ENCODE measurements around the gene CEP70.

DNA sequence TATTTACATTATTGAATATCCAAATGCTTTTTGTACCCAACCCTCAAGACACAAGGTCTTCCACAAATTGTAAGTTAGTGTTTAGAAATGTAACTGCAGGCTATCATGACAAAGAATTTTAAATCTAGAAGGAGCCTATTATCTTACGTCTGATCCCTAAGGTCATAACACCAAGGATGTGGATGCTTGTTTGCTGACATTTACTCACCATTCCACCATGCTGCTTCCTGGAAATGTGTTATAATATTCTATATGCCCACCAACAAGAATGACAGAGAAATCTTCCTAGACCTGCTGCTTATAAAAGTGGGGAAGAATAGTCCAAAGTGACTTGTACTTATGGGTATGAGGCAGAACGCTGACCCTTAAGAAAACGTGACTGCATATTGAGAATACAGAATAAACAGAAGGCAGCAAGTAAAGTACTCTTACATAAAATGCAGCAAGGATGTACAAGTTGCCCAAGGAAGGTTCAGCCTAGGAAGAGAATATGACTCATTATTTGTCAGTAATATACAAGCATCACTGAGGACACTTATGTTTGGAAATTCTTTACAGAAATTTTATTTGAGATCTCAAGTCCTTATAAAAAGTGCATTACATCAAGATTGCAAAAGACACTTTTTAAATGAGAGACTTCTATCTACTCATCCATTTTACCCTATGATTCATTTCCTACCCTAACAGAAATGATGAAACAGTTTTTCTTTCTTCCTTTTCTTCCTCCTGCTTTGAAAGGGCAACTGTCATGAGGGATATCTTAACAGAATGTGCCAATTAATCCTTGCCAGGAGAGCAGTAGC, 100.1 kb downstream of the CEP70 start:
- TF ChIP-seq, protein P1, sequence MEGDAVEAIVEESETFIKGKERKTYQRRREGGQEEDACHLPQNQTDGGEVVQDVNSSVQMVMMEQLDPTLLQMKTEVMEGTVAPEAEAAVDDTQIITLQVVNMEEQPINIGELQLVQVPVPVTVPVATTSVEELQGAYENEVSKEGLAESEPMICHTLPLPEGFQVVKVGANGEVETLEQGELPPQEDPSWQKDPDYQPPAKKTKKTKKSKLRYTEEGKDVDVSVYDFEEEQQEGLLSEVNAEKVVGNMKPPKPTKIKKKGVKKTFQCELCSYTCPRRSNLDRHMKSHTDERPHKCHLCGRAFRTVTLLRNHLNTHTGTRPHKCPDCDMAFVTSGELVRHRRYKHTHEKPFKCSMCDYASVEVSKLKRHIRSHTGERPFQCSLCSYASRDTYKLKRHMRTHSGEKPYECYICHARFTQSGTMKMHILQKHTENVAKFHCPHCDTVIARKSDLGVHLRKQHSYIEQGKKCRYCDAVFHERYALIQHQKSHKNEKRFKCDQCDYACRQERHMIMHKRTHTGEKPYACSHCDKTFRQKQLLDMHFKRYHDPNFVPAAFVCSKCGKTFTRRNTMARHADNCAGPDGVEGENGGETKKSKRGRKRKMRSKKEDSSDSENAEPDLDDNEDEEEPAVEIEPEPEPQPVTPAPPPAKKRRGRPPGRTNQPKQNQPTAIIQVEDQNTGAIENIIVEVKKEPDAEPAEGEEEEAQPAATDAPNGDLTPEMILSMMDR (IDR thresholded peaks at IDR 0.05), result no peak
- no peak for TF ChIP-seq POLR2A (IDR thresholded peaks at IDR 0.05)

All from thyroid gland (tissue), 4 donors.